Stimulated activated naive CD8-positive, alpha-beta T cell treated with anti-CD3 and anti-CD28 coated beads, Interleukin-15, Interleukin-2, amounts not matched to agents 100 U/mL and 50 U/mL, for 24 hours (primary cell): ENCODE results near the gene SLC6A4.
A peak's percentile ranks its signal among the peaks of the same experiment; 100 is the strongest.
"Not testable (repeated sequence)": the region's sequence is repeated elsewhere in the genome, so short reads cannot be mapped to it uniquely, and the experiment has no call there.

Source experiments
- ATAC-seq: fragments of 150-1000 bp; cut with Tn5 transposase; one replicate; pipeline ENCODE4 v1.10.0; 2021
- DNase-seq: peaks from one replicate; pipeline ENCODE4 v3.0.0; 2021

The SLC6A4 gene

GRCh38 chr17:30219315-30219714 is 16.2 kb downstream of the SLC6A4 start:
- DNase-seq (no peak), ATAC-seq (no peak)

DNA sequence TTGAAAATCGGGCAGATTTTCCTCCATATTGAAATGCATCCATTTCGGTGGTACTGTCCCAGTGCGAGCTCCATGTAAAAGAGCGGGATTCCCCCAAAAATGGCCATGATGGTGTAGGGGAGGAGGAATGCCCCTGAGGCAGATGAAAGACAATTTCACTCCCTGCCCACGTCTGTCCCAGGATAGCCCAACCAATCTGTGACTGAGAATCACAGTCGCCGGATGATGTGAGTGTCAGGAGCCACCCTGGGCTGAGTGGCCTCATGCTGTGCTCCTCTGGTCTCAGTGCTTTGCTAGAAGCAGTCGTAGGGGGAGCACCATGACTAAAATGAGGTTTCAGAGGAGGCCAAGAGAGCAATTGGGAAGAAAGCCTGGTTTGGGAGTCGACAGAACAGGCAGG is 16.7 kb downstream of the SLC6A4 start:
- no peak for DNase-seq
- no peak for ATAC-seq

DNA sequence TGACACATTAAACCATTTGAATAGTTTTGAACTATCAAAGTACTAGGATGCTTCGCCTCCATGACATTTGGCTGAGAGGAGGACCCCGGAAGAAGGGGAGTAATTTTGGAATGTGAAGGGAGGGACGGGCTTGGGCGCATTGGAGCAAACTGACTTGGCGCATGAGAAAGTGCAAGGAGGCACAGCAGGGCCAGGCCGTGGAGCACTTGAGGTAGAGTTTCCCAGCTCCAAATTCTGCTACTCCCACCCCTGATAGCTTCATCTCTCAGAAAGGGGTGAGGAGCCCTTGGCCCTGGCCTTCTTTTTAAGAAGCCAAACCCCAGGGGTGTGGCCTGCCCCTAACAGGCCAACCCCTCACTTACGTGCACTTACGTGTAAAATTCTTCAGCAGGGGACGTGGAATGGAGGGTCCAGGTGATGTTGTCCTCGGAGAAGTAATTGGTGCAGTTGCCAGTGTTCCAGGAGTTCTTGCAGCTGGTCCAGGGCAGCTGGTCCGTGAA is 17.7 kb downstream of the SLC6A4 start:
- DNase-seq (no peak), ATAC-seq (no peak)

- no peak for ATAC-seq
- no peak for DNase-seq
Observed at GRCh38 chr17:30217054-30217453, 18.4 kb downstream of the SLC6A4 start.

DNA sequence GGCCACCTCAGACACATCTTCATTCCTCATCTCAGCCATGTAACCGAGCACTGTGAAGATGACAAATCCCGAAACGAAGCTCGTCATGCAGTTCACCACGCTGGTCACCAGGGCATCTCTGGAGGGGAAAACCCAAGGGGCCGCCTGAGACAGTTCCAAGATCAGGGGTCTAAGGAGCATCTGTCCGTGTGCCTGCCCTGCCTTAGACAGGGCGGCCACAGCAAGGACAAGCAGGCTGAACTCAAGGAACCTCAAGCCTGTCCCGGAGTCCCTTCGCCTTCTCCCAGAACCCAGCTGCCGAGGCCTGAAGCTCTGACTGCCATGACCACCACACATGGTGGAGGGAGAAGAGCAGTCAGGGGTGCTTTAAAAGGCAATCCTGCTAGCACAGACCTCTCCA is 22.7 kb downstream of the SLC6A4 start:
- ATAC-seq (peak; percentile 49), DNase-seq (no peak)

GRCh38 chr17:30211371-30211770 is 24.1 kb downstream of the SLC6A4 start:
- ATAC-seq = no peak
- no peak for DNase-seq

DNA sequence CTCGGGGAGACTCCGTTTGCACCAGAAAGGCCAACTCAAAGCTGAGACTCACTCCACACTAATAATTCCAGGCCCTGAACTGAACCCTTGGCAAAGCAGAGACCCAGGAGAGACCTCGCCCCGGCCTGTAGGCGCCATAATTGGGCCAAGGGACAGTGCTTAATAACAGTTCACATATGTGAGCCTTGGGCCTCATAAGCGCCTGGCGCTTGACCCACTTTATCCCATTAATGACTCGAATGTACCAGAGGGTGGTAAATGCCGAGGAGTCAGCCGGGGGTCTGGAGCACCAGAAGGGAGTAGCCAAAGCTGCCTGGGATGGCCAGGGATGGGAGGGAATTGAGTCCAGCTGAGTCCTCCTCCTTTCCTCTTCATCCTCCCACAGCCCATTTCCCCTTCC is 24.6 kb downstream of the SLC6A4 start:
- DNase-seq (no peak), ATAC-seq (no peak)

GRCh38 chr17:30210366-30210765 is 25.1 kb downstream of the SLC6A4 start:
- DNase-seq (no peak), ATAC-seq (no peak)

DNA sequence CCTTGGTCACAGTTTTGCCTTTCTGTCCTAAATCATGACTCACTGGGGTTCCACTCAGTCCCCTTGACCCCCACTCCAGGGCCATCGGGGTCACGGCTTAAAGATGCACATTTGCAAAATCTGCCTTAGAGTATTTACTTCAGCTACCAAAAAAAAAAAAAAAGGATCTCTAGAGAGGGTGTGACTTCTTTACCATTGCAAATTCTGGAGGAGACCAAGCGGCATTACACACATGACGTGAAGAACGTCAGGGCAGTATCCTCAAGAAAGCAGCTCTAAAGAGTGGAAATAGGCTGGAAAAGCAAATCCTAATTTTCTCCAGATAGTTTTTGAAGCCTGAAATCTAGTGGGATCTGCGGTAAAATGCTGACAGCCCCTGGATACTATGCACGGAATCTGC is 25.6 kb downstream of the SLC6A4 start:
- DNase-seq (no peak), ATAC-seq (no peak)

GRCh38 chr17:30208214-30208613 is 27.3 kb downstream of the SLC6A4 start:
- no peak for ATAC-seq
- no peak for DNase-seq

GRCh38 chr17:30207655-30208054 is 27.8 kb downstream of the SLC6A4 start:
- ATAC-seq = no peak
- no peak for DNase-seq

DNA sequence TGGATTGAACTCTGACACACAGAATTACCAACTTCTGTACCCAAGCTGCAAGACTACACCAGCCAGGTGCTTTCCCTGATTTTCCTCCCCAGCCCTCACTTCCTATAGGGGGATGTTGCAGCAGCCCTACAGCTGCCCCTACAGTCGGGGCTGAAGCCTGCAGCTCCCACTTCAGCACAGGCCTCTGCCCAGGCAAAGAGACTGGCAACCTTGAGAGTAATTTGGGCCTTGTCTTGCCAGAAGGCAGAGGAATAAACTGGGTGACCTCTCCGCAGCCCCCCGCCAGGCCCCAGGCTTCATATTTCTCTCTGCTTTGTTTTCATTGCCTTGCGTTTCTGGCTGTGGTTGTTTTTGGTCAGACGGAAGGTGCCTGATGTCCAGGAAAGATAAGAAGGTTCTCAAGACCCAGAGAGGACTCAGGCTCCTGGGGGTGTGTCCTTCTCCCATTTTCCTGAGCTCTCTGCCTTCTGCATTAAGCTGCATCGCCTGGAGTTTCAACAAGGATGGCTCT is 32.0 kb downstream of the SLC6A4 start:
- ATAC-seq = no peak
- DNase-seq = no peak

DNA sequence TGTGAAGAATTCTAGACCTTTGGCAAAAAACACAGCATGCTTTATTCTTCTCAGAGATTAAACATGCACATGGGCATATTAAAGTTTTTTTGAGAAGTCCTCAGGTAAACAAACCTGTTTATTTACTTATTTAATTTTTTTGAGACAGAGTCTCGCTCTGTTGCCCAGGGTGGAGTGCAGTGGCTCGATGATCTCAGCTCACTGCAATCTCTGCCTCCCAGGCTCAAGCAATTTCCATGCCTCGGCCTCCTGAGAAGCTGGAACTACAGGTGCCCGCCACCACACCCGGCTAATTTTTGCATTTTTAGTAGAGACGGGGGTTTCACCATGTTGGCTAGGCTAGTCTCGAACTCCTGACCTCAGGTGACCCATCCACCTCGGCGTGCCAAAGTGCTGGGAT is 34.8 kb downstream of the SLC6A4 start:
- not testable (repeated sequence) for DNase-seq, ATAC-seq

DNA sequence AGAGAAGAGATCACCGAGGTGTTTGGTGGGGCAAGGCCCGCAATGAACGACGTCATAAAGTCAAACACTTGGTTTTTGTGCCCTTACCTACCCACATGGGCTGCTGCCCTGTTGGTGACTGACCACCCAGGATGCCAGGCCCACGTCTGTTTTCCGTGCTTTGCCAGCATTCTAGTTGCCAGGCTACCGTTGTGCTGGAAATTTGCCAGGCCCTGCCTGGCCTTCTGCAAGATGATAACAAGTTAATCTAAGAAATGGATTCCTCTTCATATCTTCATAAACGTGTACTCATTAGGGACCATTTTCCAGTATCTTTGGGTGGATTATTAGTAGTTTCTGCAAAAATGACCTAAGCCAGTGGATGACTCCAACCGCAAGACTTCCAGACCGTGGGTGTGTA is 35.4 kb downstream of the SLC6A4 start:
- no peak for DNase-seq
- no peak for ATAC-seq

DNA sequence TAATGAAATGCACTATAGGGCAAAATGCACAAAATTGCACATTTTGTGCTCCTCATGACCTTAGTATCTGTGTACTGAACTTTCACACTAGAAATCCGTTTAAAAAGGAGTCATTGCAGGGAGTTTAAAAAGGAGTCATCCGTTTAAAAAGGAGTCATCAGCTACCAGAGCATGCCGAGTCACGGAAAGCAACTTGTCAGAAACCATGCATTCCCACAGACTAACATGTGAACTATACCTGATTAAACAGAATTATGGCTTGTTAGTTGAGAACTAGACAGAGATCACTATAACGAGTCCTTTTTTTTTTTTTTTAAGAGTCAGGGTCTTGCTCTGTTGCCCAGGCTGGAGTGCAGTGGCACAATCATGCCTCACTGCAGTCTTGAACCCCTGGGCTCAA is 35.9 kb downstream of the SLC6A4 start:
- ATAC-seq = no peak
- DNase-seq = no peak

DNA sequence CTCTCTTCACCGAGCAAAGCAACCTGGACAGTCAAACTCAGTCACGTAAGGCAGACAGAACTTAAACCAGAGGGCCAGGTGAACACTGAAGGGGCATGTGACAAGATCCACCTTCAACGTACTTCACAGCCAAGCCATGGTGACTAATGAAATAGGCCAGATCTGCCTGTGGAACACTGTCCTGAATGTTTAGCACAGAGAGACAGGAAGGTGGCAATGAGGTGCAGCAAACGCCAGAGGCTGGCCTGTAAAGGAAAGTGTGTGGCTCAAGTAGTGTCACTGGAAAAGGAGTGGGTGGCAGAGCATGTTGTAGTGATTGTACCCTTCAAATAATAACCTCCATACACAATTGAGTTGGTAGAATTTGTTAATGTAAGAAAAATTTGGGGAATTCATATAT is 38.1 kb downstream of the SLC6A4 start:
- no peak for DNase-seq

DNA sequence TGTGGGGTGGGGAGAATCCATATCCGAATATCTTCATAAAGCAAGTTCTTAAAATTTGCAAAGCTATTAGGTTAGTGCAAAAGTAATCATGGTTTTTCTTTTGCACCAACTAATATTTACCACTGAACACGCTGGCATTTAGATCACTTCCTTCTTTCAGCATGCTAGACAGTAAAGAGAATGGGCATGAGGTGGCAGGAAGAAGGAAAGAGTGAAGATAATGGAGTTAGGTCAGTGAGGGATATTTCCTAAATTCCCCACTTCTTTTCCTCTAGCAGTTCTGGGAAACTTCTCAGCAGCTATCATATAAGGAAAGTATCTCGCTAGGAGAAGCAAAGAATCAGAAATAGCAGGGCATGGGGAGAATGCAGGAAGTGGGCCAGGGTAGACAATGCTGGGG is 39.0 kb downstream of the SLC6A4 start:
- no peak for DNase-seq
- no peak for ATAC-seq

More for the DNA sequence above, 38.1 kb downstream of the SLC6A4 start:
- ATAC-seq = no peak

- ATAC-seq (no peak), DNase-seq (no peak)
Observed at GRCh38 chr17:30191072-30191471, 44.4 kb downstream of the SLC6A4 start.

- no peak for DNase-seq
- no peak for ATAC-seq
Observed at GRCh38 chr17:30188211-30188939, 47.1 kb downstream of the SLC6A4 start.

- ATAC-seq (no peak), DNase-seq (no peak)
Observed at GRCh38 chr17:30187573-30187972, 47.9 kb downstream of the SLC6A4 start.

- DNase-seq = no peak
- no peak for ATAC-seq
Observed at GRCh38 chr17:30186761-30187160, 48.7 kb downstream of the SLC6A4 start.

- ATAC-seq (no peak), DNase-seq (no peak)
Observed at GRCh38 chr17:30176855-30177254, 58.6 kb downstream of the SLC6A4 start.

DNA sequence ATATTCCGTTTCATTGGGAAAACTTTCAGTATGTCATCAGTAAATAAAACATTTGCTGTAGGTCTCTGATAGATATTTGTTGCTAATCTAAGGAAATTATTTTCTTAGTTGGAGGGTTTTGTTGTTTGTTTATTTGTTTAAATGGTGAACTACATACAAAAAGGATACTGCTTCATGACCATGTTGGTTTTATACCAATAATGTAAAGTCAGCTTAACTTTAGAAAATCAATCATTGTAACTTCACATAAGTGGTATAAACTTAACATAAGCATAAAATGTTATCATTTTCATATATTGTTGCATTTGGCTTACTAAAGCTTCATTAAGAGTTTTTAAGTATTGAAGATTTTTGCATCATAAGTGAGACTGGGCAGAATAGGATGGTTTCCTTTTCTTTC is 60.9 kb downstream of the SLC6A4 start:
- DNase-seq (no peak), ATAC-seq (no peak)

DNA sequence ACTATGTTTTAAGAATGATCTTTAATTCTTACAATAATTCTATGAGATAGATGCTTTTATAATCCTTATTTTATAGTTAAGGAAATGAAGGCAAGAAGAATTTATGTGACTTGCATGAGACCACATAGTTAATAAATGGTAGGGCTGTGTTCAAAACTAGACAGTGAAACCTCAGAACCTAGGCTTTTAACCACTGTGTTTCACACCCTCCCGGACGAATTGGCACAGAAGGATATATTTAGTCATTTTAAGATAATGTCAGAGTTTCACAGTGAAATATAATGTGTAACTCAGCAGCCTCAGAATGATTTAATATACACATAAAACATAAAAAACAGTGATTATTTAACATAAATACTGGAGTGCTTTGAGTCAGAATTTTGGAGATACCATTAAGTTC is 61.8 kb downstream of the SLC6A4 start:
- DNase-seq = no peak
- ATAC-seq = peak; percentile 94
